GM12878 (cell line): ENCODE data around the gene KCNJ18.
"Not testable (repeated sequence)": the region's sequence is repeated elsewhere in the genome, so short reads cannot be mapped to it uniquely, and the experiment has no call there.

ENCODE experiments used
- BHLHE40 ChIP-seq, 2 experiments: fragments of 450-650 bp in 1 of 2; IDR thresholded peaks; 2 replicates each; pipeline ENCODE4 v1.6.1; 2011 to 2017; ENCODE audit warnings: low read depth in 2 of 2, borderline replicate concordance in 1 of 2, improper control_type of control experiment in 1 of 2, low read length in 1 of 2, mild to moderate bottlenecking in 1 of 2
- CTCF ChIP-seq, 3 experiments: IDR thresholded peaks in 2 of 3; conservative IDR thresholded peaks in 1 of 3; 2 replicates each; pipeline ENCODE4 v1.5.1; 2011; ENCODE audit warnings: low read depth in 3 of 3, low read length in 3 of 3, mild to moderate bottlenecking in 3 of 3, control low read depth in 2 of 3, moderate library complexity in 2 of 3, inconsistent platforms in 1 of 3, mixed read lengths in 1 of 3; ENCODE audit not compliant: control insufficient read depth in 2 of 3, insufficient read depth in 1 of 3; ENCODE audit errors: extremely low read depth in 1 of 3
- EP300 ChIP-seq, 2 experiments: fragments of 150-350 bp in 1 of 2; IDR thresholded peaks; 2 replicates each; pipeline ENCODE4 v1.6.1; 2011 to 2012; ENCODE audit warnings: low read depth in 2 of 2, low read length in 2 of 2, borderline replicate concordance in 1 of 2, improper control_type of control experiment in 1 of 2, inconsistent platforms in 1 of 2; ENCODE audit not compliant: control insufficient read depth in 1 of 2
- EZH2 ChIP-seq: IDR thresholded peaks from 2 replicates; pipeline ENCODE4 v1.6.1; 2012; ENCODE audit warnings: low read depth, mild to moderate bottlenecking, control low read depth, inconsistent platforms, low read length, borderline replicate concordance; ENCODE audit not compliant: control insufficient read depth
- IKZF2 ChIP-seq, 2 experiments: fragments of 450-650 bp; IDR thresholded peaks; 2 replicates each; pipeline ENCODE4 v1.6.1; 2017; ENCODE audit warnings: mild to moderate bottlenecking in 2 of 2, moderate library complexity in 2 of 2
- NBN ChIP-seq: fragments of 450-650 bp; IDR thresholded peaks from 2 replicates; pipeline ENCODE4 v1.6.1; 2016
- POLR2A ChIP-seq: IDR thresholded peaks from 2 replicates; pipeline ENCODE4 v1.6.1; 2011; ENCODE audit warnings: low read depth, mild to moderate bottlenecking, low read length
- RBBP5 ChIP-seq: fragments of 200-600 bp; sonication (generic); conservative IDR thresholded peaks from 2 replicates; pipeline ENCODE4 v1.6.1; 2016
- STAT1 ChIP-seq: fragments of 450-650 bp; conservative IDR thresholded peaks from 2 replicates; pipeline ENCODE4 v1.6.1; 2014; ENCODE audit warnings: antibody characterized with exemption, mild to moderate bottlenecking
- TAF1 ChIP-seq: IDR thresholded peaks from 2 replicates; pipeline ENCODE4 v1.6.1; 2011; ENCODE audit warnings: mild to moderate bottlenecking, low read depth, low read length, borderline replicate concordance
- ZNF24 ChIP-seq: fragments of 450-650 bp; IDR thresholded peaks from 2 replicates; pipeline ENCODE4 v1.6.1; 2017; ENCODE audit warnings: antibody characterized with exemption, mild to moderate bottlenecking
- TF ChIP-seq, protein P1 (sequence below): fragments of 150-350 bp; IDR thresholded peaks from 2 replicates; pipeline ENCODE4 v1.6.1; 2016; ENCODE audit warnings: low read depth, low read length

DNA sequence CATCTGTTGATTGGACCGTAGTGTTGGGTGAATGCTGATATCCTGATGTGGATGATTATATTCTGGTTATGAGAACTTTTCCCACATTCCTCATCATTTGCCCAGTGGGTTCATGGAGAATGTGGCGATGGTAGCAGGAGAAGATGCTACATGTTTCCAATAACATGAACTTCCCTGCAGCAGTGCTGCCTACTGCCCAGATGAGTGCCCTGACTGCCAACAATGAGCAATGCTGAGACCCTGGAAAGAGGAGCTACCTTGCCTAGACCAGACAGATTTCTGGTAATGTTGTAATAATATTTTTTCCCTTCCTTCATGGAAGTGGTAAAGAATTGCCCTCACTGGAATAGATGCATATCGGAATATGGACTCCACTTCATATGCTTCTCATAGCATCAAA lies 29.2 kb upstream of the KCNJ18 start:
- TF ChIP-seq NBN; CTCF (IDR thresholded peaks at IDR 0.05 in 2 of 3, conservative IDR thresholded peaks at IDR 0.05 in 1 of 3; ENCODE audit: control insufficient read depth in 2 of 3, extremely low read depth in 1 of 3, insufficient read depth in 1 of 3, low read depth in 3 of 3, low read length in 3 of 3); RBBP5; EP300 (IDR thresholded peaks at IDR 0.05; ENCODE audit: borderline replicate concordance in 1 of 2, control insufficient read depth in 1 of 2, low read depth in 2 of 2, low read length in 2 of 2); EZH2; BHLHE40 (IDR thresholded peaks at IDR 0.05; ENCODE audit: borderline replicate concordance in 1 of 2, low read depth in 2 of 2, low read length in 1 of 2); STAT1; IKZF2 (IDR thresholded peaks at IDR 0.05); ZNF24; POLR2A; TAF1: not testable (repeated sequence)
- TF ChIP-seq, protein P1, sequence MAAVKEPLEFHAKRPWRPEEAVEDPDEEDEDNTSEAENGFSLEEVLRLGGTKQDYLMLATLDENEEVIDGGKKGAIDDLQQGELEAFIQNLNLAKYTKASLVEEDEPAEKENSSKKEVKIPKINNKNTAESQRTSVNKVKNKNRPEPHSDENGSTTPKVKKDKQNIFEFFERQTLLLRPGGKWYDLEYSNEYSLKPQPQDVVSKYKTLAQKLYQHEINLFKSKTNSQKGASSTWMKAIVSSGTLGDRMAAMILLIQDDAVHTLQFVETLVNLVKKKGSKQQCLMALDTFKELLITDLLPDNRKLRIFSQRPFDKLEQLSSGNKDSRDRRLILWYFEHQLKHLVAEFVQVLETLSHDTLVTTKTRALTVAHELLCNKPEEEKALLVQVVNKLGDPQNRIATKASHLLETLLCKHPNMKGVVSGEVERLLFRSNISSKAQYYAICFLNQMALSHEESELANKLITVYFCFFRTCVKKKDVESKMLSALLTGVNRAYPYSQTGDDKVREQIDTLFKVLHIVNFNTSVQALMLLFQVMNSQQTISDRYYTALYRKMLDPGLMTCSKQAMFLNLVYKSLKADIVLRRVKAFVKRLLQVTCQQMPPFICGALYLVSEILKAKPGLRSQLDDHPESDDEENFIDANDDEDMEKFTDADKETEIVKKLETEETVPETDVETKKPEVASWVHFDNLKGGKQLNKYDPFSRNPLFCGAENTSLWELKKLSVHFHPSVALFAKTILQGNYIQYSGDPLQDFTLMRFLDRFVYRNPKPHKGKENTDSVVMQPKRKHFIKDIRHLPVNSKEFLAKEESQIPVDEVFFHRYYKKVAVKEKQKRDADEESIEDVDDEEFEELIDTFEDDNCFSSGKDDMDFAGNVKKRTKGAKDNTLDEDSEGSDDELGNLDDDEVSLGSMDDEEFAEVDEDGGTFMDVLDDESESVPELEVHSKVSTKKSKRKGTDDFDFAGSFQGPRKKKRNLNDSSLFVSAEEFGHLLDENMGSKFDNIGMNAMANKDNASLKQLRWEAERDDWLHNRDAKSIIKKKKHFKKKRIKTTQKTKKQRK, result not testable (repeated sequence)
